ENCODE measurements around the gene SCTR. TPM values are rescaled to one million over a fixed set of nuclear protein-coding genes. Genes with fewer than 3 reads are reported as not detected.

SCTR gene
- total RNA-seq, 3 donors from 2014 or later, result not detected

- Mint-ChIP-seq H3K9me3 (no peaks in the 10 kb centered on the region), H3K27me3 (ENCODE audit: low read depth) (peaks cover 8% of the 10 kb centered on the region), H3K36me3 (ENCODE audit: insufficient read depth) (no peaks in the 10 kb centered on the region), H3K4me3 (no peak overlapping the region), H3K4me1 (ENCODE audit: low read depth) (no peaks in the 10 kb centered on the region)
- DNase-seq (no peak), ATAC-seq (no peak)
Measured at GRCh38 chr2:119478188-119478977, 45.9 kb downstream of the SCTR start.

GRCh38 chr2:119477113-119477505, 47.2 kb downstream of the SCTR start:
- no peaks in the 10 kb centered on the region for H3K9me3 Mint-ChIP-seq
- no peaks in the 10 kb centered on the region for H3K4me1 Mint-ChIP-seq (ENCODE audit: low read depth)
- H3K27me3 Mint-ChIP-seq (ENCODE audit: low read depth), result peaks cover 8% of the 10 kb centered on the region
- DNase-seq, result no peak
- ATAC-seq, result no peak
- H3K4me3 Mint-ChIP-seq, result no peak overlapping the region
- H3K36me3 Mint-ChIP-seq (ENCODE audit: insufficient read depth), result no peaks in the 10 kb centered on the region

GRCh38 chr2:119476301-119477112, 47.8 kb downstream of the SCTR start:
- Mint-ChIP-seq H3K36me3 (ENCODE audit: insufficient read depth) (no peaks in the 10 kb centered on the region), H3K4me3 (no peak overlapping the region), H3K9me3 (no peaks in the 10 kb centered on the region), H3K27me3 (ENCODE audit: low read depth) (peaks cover 8% of the 10 kb centered on the region), H3K4me1 (ENCODE audit: low read depth) (no peaks in the 10 kb centered on the region)
- ATAC-seq (peak; percentile 32 to 71), DNase-seq (no peak)

GRCh38 chr2:119475857-119476244, 48.4 kb downstream of the SCTR start:
- ATAC-seq, result no peak
- Mint-ChIP-seq H3K4me1 (ENCODE audit: low read depth) (no peaks in the 10 kb centered on the region), H3K9me3 (no peaks in the 10 kb centered on the region), H3K27me3 (ENCODE audit: low read depth) (peaks cover 8% of the 10 kb centered on the region), H3K36me3 (ENCODE audit: insufficient read depth) (no peaks in the 10 kb centered on the region), H3K4me3 (no peak overlapping the region)
- DNase-seq, result no peak

GRCh38 chr2:119475225-119475856, 48.9 kb downstream of the SCTR start:
- Mint-ChIP-seq H3K36me3 (ENCODE audit: insufficient read depth) (no peaks in the 10 kb centered on the region), H3K27me3 (ENCODE audit: low read depth) (peaks cover 8% of the 10 kb centered on the region), H3K9me3 (no peaks in the 10 kb centered on the region), H3K4me1 (ENCODE audit: low read depth) (no peaks in the 10 kb centered on the region), H3K4me3 (no peak overlapping the region)
- ATAC-seq (no peak), DNase-seq (no peak)

- ATAC-seq (no peak), DNase-seq (no peak)
- Mint-ChIP-seq H3K4me3 (no peak overlapping the region), H3K36me3 (ENCODE audit: insufficient read depth) (no peaks in the 10 kb centered on the region), H3K27me3 (ENCODE audit: low read depth) (peaks cover 8% of the 10 kb centered on the region), H3K9me3 (no peaks in the 10 kb centered on the region), H3K4me1 (ENCODE audit: low read depth) (no peaks in the 10 kb centered on the region)
Measured at GRCh38 chr2:119474371-119475224, 49.7 kb downstream of the SCTR start.

GRCh38 chr2:119473621-119474370, 50.5 kb downstream of the SCTR start:
- Mint-ChIP-seq H3K36me3 (ENCODE audit: insufficient read depth) (no peaks in the 10 kb centered on the region), H3K27me3 (ENCODE audit: low read depth) (peaks cover 9% of the 10 kb centered on the region), H3K4me1 (ENCODE audit: low read depth) (no peaks in the 10 kb centered on the region), H3K9me3 (no peaks in the 10 kb centered on the region), H3K4me3 (no peak overlapping the region)
- ATAC-seq (no peak), DNase-seq (no peak)

- no peak for ATAC-seq
- H3K4me3 Mint-ChIP-seq, result no peak overlapping the region
- H3K4me1 Mint-ChIP-seq (ENCODE audit: low read depth), result no peaks in the 10 kb centered on the region
- no peak for DNase-seq
- no peaks in the 10 kb centered on the region for H3K36me3 Mint-ChIP-seq (ENCODE audit: insufficient read depth)
- H3K27me3 Mint-ChIP-seq (ENCODE audit: low read depth), result peaks cover 11% of the 10 kb centered on the region
- no peaks in the 10 kb centered on the region for H3K9me3 Mint-ChIP-seq
Measured at GRCh38 chr2:119472749-119473148, 51.5 kb downstream of the SCTR start.

- Mint-ChIP-seq H3K36me3 (ENCODE audit: insufficient read depth) (no peaks in the 10 kb centered on the region), H3K4me3 (no peak overlapping the region), H3K4me1 (ENCODE audit: low read depth) (no peaks in the 10 kb centered on the region), H3K27me3 (ENCODE audit: low read depth) (peaks cover 3% of the 10 kb centered on the region), H3K9me3 (no peaks in the 10 kb centered on the region)
- DNase-seq (no peak), ATAC-seq (no peak)
Measured at GRCh38 chr2:119469661-119470297, 54.5 kb downstream of the SCTR start.

- peaks cover 3% of the 10 kb centered on the region for H3K27me3 Mint-ChIP-seq (ENCODE audit: low read depth)
- ATAC-seq (no peak), DNase-seq (no peak)
- H3K4me3 Mint-ChIP-seq, result no peak overlapping the region
- H3K36me3 Mint-ChIP-seq (ENCODE audit: insufficient read depth), result no peaks in the 10 kb centered on the region
- H3K4me1 Mint-ChIP-seq (ENCODE audit: low read depth), result no peaks in the 10 kb centered on the region
- H3K9me3 Mint-ChIP-seq, result no peaks in the 10 kb centered on the region
Measured at GRCh38 chr2:119469131-119469530, 55.2 kb downstream of the SCTR start.

- Mint-ChIP-seq H3K4me1 (ENCODE audit: low read depth) (no peaks in the 10 kb centered on the region), H3K4me3 (no peak overlapping the region), H3K27me3 (ENCODE audit: low read depth) (peaks cover 3% of the 10 kb centered on the region), H3K9me3 (no peaks in the 10 kb centered on the region), H3K36me3 (ENCODE audit: insufficient read depth) (no peaks in the 10 kb centered on the region)
- DNase-seq (no peak), ATAC-seq (no peak)
Measured at GRCh38 chr2:119468154-119468955, 55.9 kb downstream of the SCTR start.

GRCh38 chr2:119466373-119466772, 57.9 kb downstream of the SCTR start:
- ATAC-seq, result no peak
- no peak for DNase-seq
- Mint-ChIP-seq H3K4me3 (no peak overlapping the region), H3K4me1 (ENCODE audit: low read depth) (no peaks in the 10 kb centered on the region), H3K9me3 (no peaks in the 10 kb centered on the region), H3K36me3 (ENCODE audit: insufficient read depth) (no peaks in the 10 kb centered on the region), H3K27me3 (ENCODE audit: low read depth) (peaks cover 3% of the 10 kb centered on the region)

Data from activated T-cell treated with anti-CD3 and anti-CD28 coated beads, Interleukin-2, amount 50 U/mL, for 4 hours (primary cell).